H9 (cell line): ENCODE results near the gene DMRTB1. TPM values are rescaled to one million over a fixed set of nuclear protein-coding genes. Genes with fewer than 3 reads are reported as not detected.

ENCODE experiments used
- DNase-seq: peaks from one replicate; pipeline ENCODE4 v3.0.0-alpha.2; 2017
- H2AFZ ChIP-seq: one replicate; pipeline ENCODE4 v1.6.1; 2013; ENCODE audit warnings: mild to moderate bottlenecking, low read length, control low read depth, moderate library complexity
- H2AK5ac ChIP-seq: 2 replicates; pipeline ENCODE4 v1.6.1; 2013; ENCODE audit warnings: low read length, control low read depth, mixed read lengths; ENCODE audit not compliant: insufficient read length
- H2BK120ac ChIP-seq: one replicate; pipeline ENCODE4 v1.6.1; 2013; ENCODE audit warnings: low read depth, mild to moderate bottlenecking, low read length, control low read depth, inconsistent platforms; ENCODE audit not compliant: poor library complexity, severe bottlenecking
- H2BK12ac ChIP-seq: 2 replicates; pipeline ENCODE4 v1.6.1; 2013; ENCODE audit warnings: low read length, control low read depth, mixed read lengths, low read depth; ENCODE audit not compliant: insufficient read length
- H2BK15ac ChIP-seq: 2 replicates; pipeline ENCODE4 v1.6.1; 2013; ENCODE audit warnings: low read depth, low read length, control low read depth
- H2BK20ac ChIP-seq: one replicate; pipeline ENCODE4 v1.6.1; 2013; ENCODE audit warnings: low read depth, mild to moderate bottlenecking, low read length, control low read depth, inconsistent platforms; ENCODE audit not compliant: poor library complexity, severe bottlenecking
- H2BK5ac ChIP-seq: 2 replicates; pipeline ENCODE4 v1.6.1; 2013; ENCODE audit warnings: low read length, control low read depth, mixed read lengths; ENCODE audit not compliant: insufficient read length
- H3K14ac ChIP-seq: 2 replicates; pipeline ENCODE4 v1.6.1; 2013; ENCODE audit warnings: low read length, control low read depth; ENCODE audit not compliant: insufficient read depth
- H3K18ac ChIP-seq: 2 replicates; pipeline ENCODE4 v1.6.1; 2013; ENCODE audit warnings: low read depth, mild to moderate bottlenecking, mixed read lengths, low read length, control low read depth; ENCODE audit not compliant: insufficient read length
- H3K23ac ChIP-seq: 2 replicates; pipeline ENCODE4 v1.6.1; 2013; ENCODE audit warnings: low read length, control low read depth, mixed read lengths, low read depth; ENCODE audit not compliant: insufficient read length
- H3K23me2 ChIP-seq: 2 replicates; pipeline ENCODE4 v1.6.1; 2013; ENCODE audit warnings: low read depth, mild to moderate bottlenecking, mixed read lengths, low read length, control low read depth; ENCODE audit not compliant: insufficient read length, poor library complexity, severe bottlenecking
- H3K27ac ChIP-seq: 2 replicates; pipeline ENCODE4 v1.5.1; 2013; ENCODE audit warnings: low read length, control low read depth, mixed read lengths, low read depth; ENCODE audit not compliant: insufficient read length
- H3K27me3 ChIP-seq: 2 replicates; pipeline ENCODE4 v1.6.1; 2013; ENCODE audit warnings: low read length, control low read depth, inconsistent platforms; ENCODE audit not compliant: insufficient read depth
- H3K4ac ChIP-seq: 2 replicates; pipeline ENCODE4 v1.6.1; 2013; ENCODE audit warnings: low read depth, mild to moderate bottlenecking, control low read depth, inconsistent platforms, low read length, moderate library complexity
- H3K4me1 ChIP-seq: 2 replicates; pipeline ENCODE4 v1.6.1; 2013; ENCODE audit warnings: low read length, control low read depth, inconsistent platforms; ENCODE audit not compliant: insufficient read depth
- H3K4me2 ChIP-seq: 2 replicates; pipeline ENCODE4 v1.6.1; 2013; ENCODE audit warnings: low read length, control low read depth, mixed read lengths; ENCODE audit not compliant: insufficient read length, insufficient read depth
- H3K56ac ChIP-seq: 2 replicates; pipeline ENCODE4 v1.6.1; 2013; ENCODE audit warnings: low read depth, mild to moderate bottlenecking, mixed read lengths, low read length, control low read depth; ENCODE audit not compliant: insufficient read length
- H3K79me1 ChIP-seq: 2 replicates; pipeline ENCODE4 v1.6.1; 2013; ENCODE audit warnings: low read depth, mild to moderate bottlenecking, moderate library complexity, low read length, control low read depth, inconsistent platforms; ENCODE audit not compliant: insufficient read depth, poor library complexity, severe bottlenecking
- H3K79me2 ChIP-seq: 2 replicates; pipeline ENCODE4 v1.6.1; 2013; ENCODE audit warnings: low read length, control low read depth, inconsistent platforms; ENCODE audit not compliant: insufficient read depth
- H3K9ac ChIP-seq: 2 replicates; pipeline ENCODE4 v1.6.1; 2013; ENCODE audit warnings: low read length, control low read depth, mixed read lengths; ENCODE audit not compliant: insufficient read length; ENCODE audit errors: extremely low read depth
- H3K9me3 ChIP-seq: one replicate; pipeline ENCODE4 v1.6.1; 2013; ENCODE audit warnings: low read depth, low read length, inconsistent platforms; ENCODE audit not compliant: control insufficient read depth
- H3T11ph ChIP-seq: one replicate; pipeline ENCODE4 v1.6.1; 2013; ENCODE audit warnings: mild to moderate bottlenecking, low read length, control low read depth, inconsistent platforms
- H4K20me1 ChIP-seq: one replicate; pipeline ENCODE4 v1.6.1; 2013; ENCODE audit not compliant: control insufficient read depth, insufficient read length, insufficient read depth
- H4K5ac ChIP-seq: 2 replicates; pipeline ENCODE4 v1.6.1; 2013; ENCODE audit warnings: low read depth, mild to moderate bottlenecking, mixed read lengths, low read length, control low read depth; ENCODE audit not compliant: insufficient read length
- H4K8ac ChIP-seq: replicated peaks from 2 replicates; pipeline ENCODE4 v1.6.1; 2013; ENCODE audit warnings: low read length, control low read depth, mixed read lengths, low read depth; ENCODE audit not compliant: insufficient read length
- H4K91ac ChIP-seq: 2 replicates; pipeline ENCODE4 v1.6.1; 2013; ENCODE audit warnings: low read depth, mild to moderate bottlenecking, moderate library complexity, mixed read lengths, low read length, control low read depth; ENCODE audit not compliant: insufficient read length
- H3K27ac Mint-ChIP-seq, 3 experiments: 2 replicates in 2 of 3; 3 replicates in 1 of 3; pipeline ENCODE4 v1.8.0; 2020 to 2021; ENCODE audit warnings: mixed read lengths in 3 of 3, mild to moderate bottlenecking in 1 of 3, moderate library complexity in 1 of 3
- H3K27me3 Mint-ChIP-seq: 2 replicates; pipeline ENCODE4 v1.8.0; 2021; ENCODE audit warnings: low read depth, mild to moderate bottlenecking, moderate library complexity, mixed read lengths
- H3K36me3 Mint-ChIP-seq, 3 experiments: 2 replicates in 2 of 3; 3 replicates in 1 of 3; pipeline ENCODE4 v1.8.0; 2020 to 2021; ENCODE audit warnings: low read depth in 3 of 3, mixed read lengths in 3 of 3; ENCODE audit not compliant: insufficient read depth in 1 of 3
- H3K4me1 Mint-ChIP-seq, 2 experiments: 2 replicates each; pipeline ENCODE4 v1.8.0; 2020; ENCODE audit warnings: mixed read lengths in 2 of 2
- H3K4me3 Mint-ChIP-seq, 2 experiments: 2 replicates in 1 of 2; 3 replicates in 1 of 2; pipeline ENCODE4 v1.8.0; 2020 to 2021; ENCODE audit warnings: mild to moderate bottlenecking in 2 of 2, mixed read lengths in 2 of 2, moderate library complexity in 1 of 2
- H3K9me3 Mint-ChIP-seq, 2 experiments: 2 replicates in 1 of 2; 3 replicates in 1 of 2; pipeline ENCODE4 v1.8.0; 2020; ENCODE audit warnings: mild to moderate bottlenecking in 2 of 2, mixed read lengths in 2 of 2, moderate library complexity in 1 of 2
- WGBS: extraction: QIAGEN DNeasy Blood & Tissue Kit; methylation state at CpG from one replicate; pipeline ENCODE4 v1.1.7; 2013; ENCODE audit warnings: missing lambda C conversion rate, low lambda C conversion rate, mixed read lengths; ENCODE audit not compliant: insufficient read length; ENCODE audit errors: extremely low coverage; 5-methylcytosine and 5-hydroxymethylcytosine counted together
- total RNA-seq: library from RNA; stranded (reverse); gene quantifications from 2 replicates; pipeline ENCODE4 v1.2.1, GENCODE V29; 2021
- TF ChIP-seq, protein P1 (sequence below): fragments of 200-600 bp; sonication (generic); conservative IDR thresholded peaks from 3 replicates; pipeline ENCODE4 v1.8.0; 2021; ENCODE audit warnings: antibody characterized with exemption, mild to moderate bottlenecking

Gene DMRTB1
- total RNA-seq, 1 experiment from 2014 or later = not detected

DNA sequence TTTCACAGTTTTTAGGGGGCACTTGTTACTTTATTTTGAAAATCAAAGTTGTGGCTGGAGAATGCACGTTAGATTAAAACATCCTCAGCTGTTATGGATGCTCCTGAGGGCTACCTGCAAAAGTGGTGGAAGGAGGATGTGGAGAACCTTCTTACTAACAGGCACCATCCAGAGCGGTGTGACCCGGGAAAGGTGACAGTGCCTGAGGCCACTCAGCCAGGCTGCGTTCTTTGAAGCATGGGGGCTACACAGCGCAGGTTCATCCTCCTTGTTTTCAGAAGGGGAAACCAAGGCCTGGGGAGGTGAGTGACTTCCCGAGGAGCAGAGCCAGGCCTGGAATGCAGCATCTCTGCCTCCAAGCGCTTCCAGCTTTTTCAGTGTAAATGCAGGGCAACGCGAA, 24.0 kb downstream of the DMRTB1 start:
- H3K56ac ChIP-seq = no peak overlapping the region
- no peak overlapping the region for H3K14ac ChIP-seq
- H4K91ac ChIP-seq = no peak overlapping the region
- no peak overlapping the region for H2AFZ ChIP-seq
- H3K9me3 ChIP-seq = no peaks in the 10 kb centered on the region
- H3K23ac ChIP-seq = no peak overlapping the region
- no peak overlapping the region for H2BK15ac ChIP-seq
- DNase-seq = no peak
- no peak overlapping the region for H3T11ph ChIP-seq
- no peaks in the 10 kb centered on the region for H3K23me2 ChIP-seq
- H2AK5ac ChIP-seq = no peak overlapping the region
- no peak overlapping the region for H4K5ac ChIP-seq
- no peak overlapping the region for H3K4me3 Mint-ChIP-seq
- H4K20me1 ChIP-seq = no peaks in the 10 kb centered on the region
- H3K36me3 Mint-ChIP-seq = no peaks in the 10 kb centered on the region
- no peaks in the 10 kb centered on the region for H3K79me1 ChIP-seq
- H2BK120ac ChIP-seq = no peak overlapping the region
- TF ChIP-seq, protein P1, sequence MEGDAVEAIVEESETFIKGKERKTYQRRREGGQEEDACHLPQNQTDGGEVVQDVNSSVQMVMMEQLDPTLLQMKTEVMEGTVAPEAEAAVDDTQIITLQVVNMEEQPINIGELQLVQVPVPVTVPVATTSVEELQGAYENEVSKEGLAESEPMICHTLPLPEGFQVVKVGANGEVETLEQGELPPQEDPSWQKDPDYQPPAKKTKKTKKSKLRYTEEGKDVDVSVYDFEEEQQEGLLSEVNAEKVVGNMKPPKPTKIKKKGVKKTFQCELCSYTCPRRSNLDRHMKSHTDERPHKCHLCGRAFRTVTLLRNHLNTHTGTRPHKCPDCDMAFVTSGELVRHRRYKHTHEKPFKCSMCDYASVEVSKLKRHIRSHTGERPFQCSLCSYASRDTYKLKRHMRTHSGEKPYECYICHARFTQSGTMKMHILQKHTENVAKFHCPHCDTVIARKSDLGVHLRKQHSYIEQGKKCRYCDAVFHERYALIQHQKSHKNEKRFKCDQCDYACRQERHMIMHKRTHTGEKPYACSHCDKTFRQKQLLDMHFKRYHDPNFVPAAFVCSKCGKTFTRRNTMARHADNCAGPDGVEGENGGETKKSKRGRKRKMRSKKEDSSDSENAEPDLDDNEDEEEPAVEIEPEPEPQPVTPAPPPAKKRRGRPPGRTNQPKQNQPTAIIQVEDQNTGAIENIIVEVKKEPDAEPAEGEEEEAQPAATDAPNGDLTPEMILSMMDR = no peak
- H3K4me1 Mint-ChIP-seq = peaks cover 9 to 15% of the 10 kb centered on the region in 2 experiments
- H3K27me3 ChIP-seq = no peaks in the 10 kb centered on the region
- H3K4me1 ChIP-seq = no peaks in the 10 kb centered on the region
- no peak overlapping the region for H3K4me2 ChIP-seq
- H3K4ac ChIP-seq = no peak overlapping the region
- H3K79me2 ChIP-seq = no peaks in the 10 kb centered on the region
- no peak overlapping the region for H2BK20ac ChIP-seq
- H3K27ac Mint-ChIP-seq = no peak overlapping the region
- H3K27me3 Mint-ChIP-seq = peaks cover 22% of the 10 kb centered on the region
- H2BK12ac ChIP-seq = no peak overlapping the region
- no peak overlapping the region for H3K9ac ChIP-seq
- H4K8ac ChIP-seq = no peak overlapping the region
- H3K27ac ChIP-seq = no peak overlapping the region
- WGBS = no CpG with 5 or more reads among the region's 9 CpGs
- H2BK5ac ChIP-seq = no peak overlapping the region
- no peak overlapping the region for H3K18ac ChIP-seq
- H3K9me3 Mint-ChIP-seq = no peaks in the 10 kb centered on the region
